Hypothalamus (tissue), 51 donors: ENCODE measurements around the gene CNN1.

Experiments
- DNase-seq, 51 donors: peaks; one replicate each; lab custom pipeline; 2025; lab: John Stamatoyannopoulos, UW

Gene CNN1

DNA sequence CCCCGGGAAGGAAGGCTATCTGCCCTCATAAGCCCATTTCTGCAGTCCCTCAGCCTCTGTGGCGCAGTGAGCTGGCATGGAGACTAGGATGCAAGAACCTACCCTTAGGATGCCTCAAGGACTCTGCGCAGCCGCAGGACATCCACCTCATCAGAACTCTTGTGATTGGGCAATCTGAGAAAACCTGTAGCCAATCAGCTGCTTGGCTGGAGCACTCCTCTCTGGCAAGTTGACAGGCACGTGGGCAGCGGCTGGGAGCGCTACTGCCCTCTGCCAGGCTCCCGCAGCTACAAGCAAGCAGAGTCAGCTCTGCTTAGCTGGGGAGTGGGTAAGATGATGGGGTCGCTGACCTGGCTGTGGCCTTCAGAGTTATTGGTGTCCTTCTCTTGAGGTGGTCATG is 8.2 kb upstream of the CNN1 start:
- peak; percentile 24 to 95 (median 82) for DNase-seq

DNA sequence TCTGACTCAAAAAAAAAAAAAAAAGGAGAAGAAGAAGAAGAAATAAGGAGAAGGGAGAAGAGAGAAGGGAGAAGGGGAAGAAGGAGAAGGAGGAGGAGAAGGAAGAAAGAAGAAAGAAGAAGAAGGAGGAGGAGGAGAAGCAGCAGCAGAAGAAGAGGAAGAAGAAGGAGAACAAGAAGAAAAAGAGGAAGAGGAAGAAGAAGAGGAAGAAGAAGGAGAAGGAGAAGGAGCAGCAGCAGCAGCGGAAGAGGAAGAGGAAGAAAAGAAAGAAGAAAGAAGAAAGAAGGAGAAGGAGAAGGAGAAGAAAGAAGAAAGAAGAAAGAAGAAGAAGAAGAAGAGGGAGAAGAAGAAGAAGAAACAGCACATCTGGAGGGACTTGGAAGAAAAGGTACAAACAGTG is 4.1 kb upstream of the CNN1 start:
- DNase-seq: no peak

- DNase-seq: no peak
These were observed 3.7 kb upstream of the CNN1 start for GRCh38 chr19:11534948-11535347.

DNA sequence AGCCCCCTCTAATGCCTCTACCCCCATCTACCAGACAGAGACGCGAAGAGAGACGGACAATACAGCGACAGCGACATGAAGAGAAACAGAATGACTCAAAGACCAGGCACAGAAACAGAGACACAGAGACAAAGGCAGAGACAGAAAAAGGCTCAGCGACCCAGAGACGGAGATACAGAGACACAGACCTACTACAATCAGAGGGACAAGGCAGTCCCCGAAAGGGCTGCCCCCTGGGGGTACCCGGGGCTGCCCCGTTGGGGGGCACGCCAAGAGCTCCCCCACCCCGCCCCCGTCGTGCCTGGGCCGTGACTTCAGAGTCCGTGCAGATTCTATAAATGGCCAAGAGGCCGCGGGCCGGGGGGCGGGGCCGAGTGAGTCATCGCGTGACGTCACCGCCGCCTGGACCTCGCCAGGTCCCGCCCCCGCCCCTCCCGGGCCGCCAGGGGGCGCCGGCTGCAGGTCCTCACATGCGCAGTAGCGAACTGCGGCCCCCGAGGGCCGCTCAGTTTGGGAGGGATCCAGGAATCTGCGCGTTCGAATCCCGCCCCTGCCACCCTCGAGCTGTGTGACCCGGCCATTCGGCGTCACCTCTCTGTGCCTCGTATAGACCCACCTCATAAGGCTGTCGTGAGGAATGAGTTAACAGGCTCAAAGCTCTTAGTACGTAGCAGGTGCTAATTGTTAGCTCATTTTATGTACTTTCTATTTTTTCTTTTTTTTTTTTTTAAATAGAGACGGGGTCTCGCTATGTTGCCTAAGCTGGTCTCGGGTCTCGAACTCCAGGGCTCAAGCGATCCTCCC is 2.7 kb upstream of the CNN1 start:
- peak; percentile 25 to 93 (median 79) for DNase-seq

DNA sequence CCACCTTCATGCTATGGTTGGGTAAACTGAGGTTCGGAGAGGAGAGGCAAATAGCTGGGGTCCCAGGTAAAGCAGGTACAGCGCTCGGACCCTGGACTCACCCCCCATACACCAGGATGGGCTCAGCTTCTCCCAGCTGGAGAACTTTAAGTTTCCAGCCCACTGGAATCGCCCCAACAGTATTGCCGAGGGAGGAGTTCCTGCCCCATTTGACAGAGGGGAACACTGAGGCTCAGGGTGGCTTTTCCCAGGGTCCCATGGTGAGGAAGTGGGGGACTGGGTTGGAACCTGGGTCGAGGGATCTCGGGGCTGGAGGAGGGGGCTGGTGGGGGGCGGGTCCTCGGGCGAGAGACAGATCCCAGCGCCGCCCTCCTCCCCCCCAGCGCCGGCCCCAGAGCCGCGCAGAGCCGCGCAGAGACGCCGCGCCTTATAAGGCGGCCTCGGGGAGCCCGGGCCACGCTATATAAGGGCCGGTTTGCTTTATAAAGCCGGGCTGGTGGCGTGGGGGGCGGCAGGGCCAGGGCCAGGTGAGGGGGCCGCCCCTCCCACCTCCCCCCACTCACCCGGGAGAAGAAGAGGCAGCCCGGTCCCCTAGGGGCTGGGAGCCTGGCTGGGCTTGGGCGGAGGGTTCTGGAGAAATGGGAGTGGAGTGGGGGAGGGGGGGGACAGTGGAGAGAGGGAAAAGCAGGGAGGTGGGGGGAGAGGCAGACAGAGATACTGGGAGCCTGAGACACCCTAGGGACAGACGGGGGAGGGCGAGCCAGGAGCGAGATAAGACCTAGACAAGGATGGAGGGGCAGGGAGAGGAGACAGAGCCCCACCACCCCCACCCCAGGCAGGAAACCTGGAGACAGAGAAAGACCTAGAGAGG is 1.1 kb downstream of the CNN1 start:
- no peak for DNase-seq

GRCh38 chr19:11540645-11541044 is 2.0 kb downstream of the CNN1 start:
- DNase-seq: no peak

GRCh38 chr19:11541238-11541637 is 2.6 kb downstream of the CNN1 start:
- DNase-seq: no peak

DNA sequence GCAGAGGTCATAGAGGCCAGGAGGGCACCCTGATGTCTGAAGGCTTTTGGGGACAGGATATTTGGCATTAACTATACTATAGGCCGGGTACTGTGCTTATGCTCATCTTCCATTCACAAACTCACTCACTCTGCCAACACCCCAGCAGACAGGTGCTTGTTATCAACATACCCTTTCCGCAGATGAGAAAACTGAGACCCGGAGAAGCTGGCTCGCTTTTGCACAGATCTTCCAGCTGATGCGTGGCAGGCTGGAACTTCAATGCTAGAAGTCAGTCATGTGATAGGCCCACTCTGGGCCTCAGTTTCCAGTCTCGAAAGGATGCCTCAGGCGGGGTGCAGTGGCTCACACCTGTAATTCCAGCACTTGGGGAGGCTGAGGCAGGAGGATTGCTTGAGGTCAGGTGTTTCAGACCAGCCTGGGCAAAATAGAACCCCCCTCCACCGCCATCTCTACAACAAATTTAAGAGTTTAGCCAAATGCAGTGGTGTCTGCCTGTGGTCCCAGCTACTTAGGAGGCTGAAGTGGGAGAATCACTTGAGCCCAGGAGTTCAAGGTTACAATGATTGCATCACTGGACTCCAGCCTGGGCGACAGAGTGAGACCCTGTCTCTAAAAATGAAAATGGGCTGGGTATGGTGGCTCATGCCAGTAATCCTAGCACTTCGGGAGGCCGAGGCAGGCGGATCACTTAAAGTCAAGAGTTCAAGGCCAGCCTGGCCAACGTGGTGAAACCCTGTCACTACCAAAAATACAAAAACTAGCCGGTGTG is 9.5 kb downstream of the CNN1 start:
- DNase-seq: no peak

- DNase-seq: no peak
These were observed 10.8 kb downstream of the CNN1 start for GRCh38 chr19:11549386-11549953.

DNA sequence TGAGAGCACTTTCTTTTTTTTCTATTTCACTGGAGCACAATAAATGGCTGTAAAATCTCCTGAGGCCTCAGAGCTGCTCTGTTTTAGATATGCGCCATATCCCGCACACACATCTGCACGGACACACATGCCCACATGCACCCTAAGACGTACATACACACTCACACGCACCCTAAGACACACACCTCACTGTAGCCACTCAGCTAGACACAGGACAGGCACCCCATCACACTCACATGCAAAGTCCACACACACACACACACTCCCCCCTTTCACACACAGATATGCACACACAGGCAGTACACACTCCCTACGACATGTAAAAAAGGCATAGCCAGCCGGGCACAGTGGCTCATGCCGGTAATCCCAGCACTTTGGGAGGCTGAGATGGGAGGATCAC is 11.6 kb downstream of the CNN1 start:
- no peak for DNase-seq

DNA sequence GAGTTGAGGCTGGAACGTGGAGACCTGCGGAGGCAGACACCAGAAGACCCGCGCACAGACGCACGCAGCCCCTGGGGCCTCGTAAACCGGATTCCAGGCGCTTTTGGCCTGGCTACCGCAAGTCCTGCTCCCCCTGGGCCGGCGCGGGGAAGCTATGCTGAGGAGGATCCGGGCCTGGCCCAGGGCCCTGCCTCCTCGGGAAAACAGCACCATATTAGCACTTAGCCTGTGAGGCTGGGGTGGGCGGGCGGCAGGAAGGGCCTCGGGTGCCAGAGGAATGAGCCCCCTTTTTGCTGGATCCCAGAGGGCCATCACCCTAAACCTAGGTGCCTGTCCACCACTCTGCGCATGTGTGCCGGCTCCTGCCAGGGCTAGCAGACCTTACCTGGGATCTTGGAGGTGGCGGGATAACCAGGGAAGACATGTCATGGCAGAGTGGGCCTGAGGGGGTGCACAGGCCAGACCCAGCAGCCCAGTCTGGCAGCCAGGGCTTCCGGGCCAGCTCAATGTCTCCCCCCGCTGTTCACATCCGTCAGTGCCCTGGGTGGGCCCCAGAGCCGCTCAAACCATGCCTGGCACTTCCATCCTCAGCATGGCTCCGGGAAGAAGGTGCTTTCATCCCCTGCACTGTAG is 13.1 kb downstream of the CNN1 start:
- peak in 1 of 51 donors; percentile 7 for DNase-seq

- DNase-seq: no peak
These were observed 14.2 kb downstream of the CNN1 start for GRCh38 chr19:11552666-11553372.

DNA sequence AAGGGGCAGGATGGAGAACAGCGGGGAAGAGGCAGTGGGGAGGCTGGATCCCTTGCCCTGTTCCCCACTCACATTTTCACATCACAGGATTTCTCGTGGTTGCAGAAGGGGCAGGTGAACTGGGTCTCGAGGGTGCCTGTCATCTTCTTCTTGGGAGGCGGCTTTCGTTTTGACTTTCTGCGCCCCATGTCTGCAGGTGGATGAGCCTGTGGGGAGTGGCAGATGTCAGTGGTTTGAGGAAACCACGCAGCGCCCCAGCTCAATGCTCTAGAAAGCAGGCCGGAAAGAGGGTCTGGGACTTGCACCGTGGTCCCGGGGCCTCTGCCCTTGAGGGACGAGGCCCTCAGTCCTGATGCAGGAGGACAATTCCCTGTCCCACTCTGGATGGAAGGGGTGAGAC is 15.5 kb downstream of the CNN1 start:
- no peak for DNase-seq

DNA sequence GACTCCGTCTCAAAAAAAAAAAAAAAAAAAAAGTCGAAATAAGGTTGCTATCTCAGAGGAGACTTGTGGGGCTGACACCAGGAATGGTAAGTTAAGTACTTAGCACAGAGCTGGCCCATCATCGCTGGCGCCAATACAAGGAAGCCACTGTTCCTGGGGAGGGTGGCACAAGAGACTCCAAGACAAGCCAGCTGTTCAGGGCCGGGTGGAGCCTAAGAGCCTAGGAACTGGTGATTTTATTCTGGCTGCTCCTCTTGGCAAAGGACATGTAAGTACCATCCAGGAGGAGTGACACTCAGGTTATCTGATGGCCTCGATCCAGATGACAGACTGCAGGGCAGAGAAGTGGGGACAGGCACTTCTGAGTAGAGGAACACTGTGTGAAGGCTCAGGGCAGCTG is 16.6 kb downstream of the CNN1 start:
- peak in 8 of 51 donors; percentile 5 to 29 (median 12) for DNase-seq

GRCh38 chr19:11556634-11557420 is 18.2 kb downstream of the CNN1 start:
- no peak for DNase-seq

GRCh38 chr19:11558881-11559828 is 20.5 kb downstream of the CNN1 start, which contains the start of gene ELOF1:
ELOF1 (minus strand) TSS chr19:11559230; CDS start chr19:11554347, 4,883 bp downstream.
- DNase-seq: peak; percentile 79 to 98 (median 96)

DNA sequence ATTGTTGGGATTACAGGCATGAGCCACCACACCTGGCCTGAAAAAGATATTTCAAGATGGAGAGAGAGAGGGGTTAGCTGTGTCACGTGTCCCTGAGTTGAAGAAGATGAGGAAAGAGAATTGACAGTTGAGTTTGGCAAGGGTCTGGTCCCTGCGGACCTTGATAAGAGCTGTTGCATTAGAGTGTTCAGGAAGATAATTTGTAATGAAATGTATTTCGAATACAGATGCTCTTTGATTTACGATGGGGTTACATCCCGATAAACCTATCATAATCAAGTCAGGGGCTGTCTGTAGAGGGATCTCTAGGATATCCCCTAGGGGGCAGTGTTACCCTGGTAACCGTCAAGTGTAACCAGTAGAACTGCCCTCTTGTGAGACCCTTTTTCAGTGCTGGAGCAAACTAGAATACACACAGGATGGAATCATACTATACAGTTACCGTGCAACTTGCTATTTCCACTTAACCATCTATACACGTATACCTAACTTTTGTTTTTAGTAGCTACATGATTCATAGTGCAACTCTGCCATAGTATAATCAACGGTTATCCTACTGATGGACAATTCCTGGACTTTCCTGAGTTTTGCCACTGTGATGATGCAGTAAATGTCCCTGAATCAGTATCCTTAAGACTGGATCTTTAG is 21.9 kb downstream of the CNN1 start:
- peak in 19 of 51 donors; percentile 4 to 67 (median 29) for DNase-seq
